GM19099 (cell line): ENCODE measurements around the gene ARHGEF26.

Experiments used
- POLR2A ChIP-seq: IDR thresholded peaks from 3 replicates; pipeline ENCODE4 v1.6.1; 2011; ENCODE audit warnings: low read depth; ENCODE audit not compliant: insufficient read length; ENCODE audit errors: extremely low read depth

ARHGEF26 gene

DNA sequence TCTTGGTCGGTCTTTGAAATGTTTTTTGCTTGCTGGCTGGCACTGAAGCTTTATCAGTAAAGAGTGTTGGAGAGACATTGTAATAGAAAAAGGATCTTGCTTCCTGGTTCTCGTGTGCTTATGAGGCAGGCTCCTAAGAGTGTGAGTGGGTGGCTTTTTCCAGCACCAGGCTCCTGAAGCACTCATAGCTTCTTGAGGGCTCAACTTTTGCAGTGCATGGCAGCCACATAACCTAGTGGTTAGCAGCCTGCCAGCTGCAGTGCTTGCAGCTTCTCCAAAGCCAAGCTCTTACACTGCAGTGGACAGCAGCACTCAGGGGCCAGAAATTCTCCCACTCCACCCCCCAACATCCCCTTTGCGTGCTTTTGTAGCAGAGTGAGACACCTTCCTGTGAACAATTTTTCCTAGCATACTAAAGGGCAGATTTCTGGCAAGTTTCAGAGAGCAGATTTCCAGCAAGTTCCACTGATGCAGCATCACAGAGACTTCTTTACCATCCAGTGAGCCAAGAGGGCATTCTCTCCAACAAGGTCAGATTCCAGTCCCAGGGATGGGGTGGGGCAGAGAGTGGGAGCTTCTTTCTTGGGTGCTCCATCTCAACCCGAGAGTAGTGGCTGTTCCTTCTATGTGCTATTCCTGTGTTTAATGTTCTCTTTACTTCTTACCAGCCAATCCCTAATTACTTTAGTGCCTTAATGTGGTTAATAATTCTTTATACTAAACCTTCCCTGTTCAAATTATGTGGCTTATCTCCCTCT is 15.8 kb upstream of the ARHGEF26 start:
- no peak for TF ChIP-seq POLR2A

- no peak for TF ChIP-seq POLR2A
Observed at GRCh38 chr3:154111365-154111935, 9.7 kb upstream of the ARHGEF26 start.

GRCh38 chr3:154112146-154112852 is 8.9 kb upstream of the ARHGEF26 start:
- TF ChIP-seq POLR2A = no peak

DNA sequence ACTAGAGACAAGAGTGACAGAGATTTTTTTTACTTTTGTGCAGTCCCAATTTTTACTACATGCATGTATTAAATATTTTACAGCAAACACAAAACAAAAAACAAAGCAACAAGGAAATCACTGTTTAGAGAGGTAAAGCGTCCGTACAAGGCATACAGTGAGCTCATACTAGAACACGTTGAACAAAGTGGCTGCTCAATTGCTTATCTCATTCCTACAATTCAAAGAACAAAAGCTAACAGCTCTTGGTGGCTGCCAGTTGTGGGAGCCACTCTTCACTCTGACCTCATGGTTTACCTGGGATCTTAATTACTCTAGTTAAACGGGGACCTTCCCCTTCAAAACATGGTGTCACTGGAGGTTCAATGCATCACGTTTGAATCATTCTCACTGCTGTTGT is 7.6 kb upstream of the ARHGEF26 start:
- TF ChIP-seq POLR2A = no peak

- TF ChIP-seq POLR2A = no peak
Observed at GRCh38 chr3:154115332-154115731, 5.9 kb upstream of the ARHGEF26 start.

GRCh38 chr3:154119951-154120350 is 1.2 kb upstream of the ARHGEF26 start:
- no peak for TF ChIP-seq POLR2A

GRCh38 chr3:154121701-154122551 is 736 bp downstream of the ARHGEF26 start:
- no peak for TF ChIP-seq POLR2A

DNA sequence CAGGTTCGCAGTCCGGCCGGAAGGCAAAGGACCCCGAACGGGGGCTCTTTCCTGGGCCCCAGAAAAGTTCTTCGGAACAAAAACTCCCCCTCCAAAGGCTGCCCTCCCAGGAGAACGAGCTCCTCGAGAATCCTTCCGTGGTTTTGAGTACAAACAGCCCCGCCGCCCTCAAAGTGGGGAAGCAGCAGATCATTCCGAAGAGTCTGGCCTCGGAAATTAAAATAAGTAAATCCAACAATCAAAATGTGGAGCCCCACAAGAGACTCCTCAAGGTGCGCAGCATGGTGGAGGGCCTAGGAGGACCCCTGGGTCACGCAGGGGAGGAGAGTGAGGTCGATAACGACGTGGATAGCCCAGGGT is 1.3 kb downstream of the ARHGEF26 start:
- TF ChIP-seq POLR2A = no peak

DNA sequence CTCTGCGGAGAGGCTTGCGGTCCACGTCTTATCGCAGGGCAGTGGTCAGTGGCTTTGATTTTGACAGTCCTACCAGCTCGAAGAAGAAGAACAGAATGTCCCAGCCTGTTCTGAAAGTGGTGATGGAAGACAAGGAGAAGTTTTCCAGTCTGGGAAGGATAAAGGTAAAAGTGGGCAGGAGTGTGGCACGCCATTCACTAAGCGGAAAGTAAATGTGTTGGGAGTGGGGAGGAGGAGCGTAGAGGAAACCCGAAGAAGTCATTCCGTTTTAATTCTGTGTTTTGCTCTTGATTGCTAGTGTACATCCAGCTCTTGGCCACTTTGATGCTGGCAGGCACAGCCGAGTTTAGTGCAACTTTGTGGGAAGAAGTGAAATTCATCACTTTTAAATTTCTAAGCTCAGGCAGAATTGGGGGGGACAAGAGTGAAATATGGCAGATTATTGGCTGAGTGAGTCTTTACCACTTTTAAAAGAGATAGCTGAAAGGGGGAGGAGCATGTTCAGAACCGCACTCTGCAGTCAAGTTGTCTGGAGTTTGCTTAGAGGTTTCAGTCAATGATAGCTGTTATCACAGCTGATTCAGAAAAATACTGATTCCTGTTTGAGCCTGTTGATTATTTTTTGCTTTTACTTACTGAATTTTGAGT is 1.8 kb downstream of the ARHGEF26 start:
- TF ChIP-seq POLR2A = no peak

GRCh38 chr3:154123906-154124305 is 2.7 kb downstream of the ARHGEF26 start:
- TF ChIP-seq POLR2A = no peak

DNA sequence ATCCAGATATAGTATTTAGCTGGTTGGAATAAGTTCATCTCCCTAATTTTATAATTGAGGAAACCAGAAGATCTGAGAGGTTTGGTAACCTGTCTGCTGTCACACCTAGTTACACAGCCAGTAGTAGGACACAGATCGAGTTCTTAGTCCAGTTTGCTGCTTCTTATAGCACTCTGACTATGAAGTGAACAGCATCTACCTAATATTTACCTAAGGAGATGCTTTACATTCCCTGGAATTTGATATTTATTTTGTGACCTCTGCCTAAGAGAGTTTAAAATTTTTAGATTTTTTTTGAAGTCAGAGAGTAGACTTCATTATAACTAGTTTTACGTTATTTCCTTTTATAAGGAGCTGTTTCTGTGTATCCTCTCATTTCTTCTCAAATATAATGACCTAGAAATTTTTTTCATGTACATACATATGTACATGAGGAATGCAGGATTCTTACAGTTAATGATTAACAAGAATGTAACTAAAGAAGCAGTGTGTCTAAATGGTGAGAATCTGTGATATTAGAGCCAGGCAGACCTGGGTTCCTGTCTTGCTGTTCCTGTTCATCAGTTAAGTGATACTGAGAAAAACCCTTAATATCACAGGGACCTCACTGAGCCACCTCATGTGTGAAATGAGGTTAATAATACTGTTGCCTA is 4.3 kb downstream of the ARHGEF26 start:
- TF ChIP-seq POLR2A = no peak

DNA sequence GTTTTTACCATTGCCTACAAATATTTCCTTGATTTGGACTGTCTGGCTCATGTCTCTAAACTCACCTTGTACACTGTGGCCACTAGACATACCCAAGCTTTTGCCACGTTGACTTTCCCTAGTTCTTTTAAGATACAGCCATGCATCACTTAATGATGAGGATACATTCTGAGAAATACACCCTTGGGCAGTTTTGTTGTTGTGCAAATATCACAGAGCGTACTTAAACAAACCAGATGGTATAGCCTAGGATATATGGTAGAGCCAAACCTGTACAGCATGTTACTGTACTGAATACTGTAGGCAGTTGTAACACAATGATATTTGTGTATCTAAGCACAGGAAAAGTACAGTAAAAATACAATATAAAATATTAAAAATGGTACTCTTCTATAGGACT is 5.5 kb downstream of the ARHGEF26 start:
- TF ChIP-seq POLR2A = no peak

DNA sequence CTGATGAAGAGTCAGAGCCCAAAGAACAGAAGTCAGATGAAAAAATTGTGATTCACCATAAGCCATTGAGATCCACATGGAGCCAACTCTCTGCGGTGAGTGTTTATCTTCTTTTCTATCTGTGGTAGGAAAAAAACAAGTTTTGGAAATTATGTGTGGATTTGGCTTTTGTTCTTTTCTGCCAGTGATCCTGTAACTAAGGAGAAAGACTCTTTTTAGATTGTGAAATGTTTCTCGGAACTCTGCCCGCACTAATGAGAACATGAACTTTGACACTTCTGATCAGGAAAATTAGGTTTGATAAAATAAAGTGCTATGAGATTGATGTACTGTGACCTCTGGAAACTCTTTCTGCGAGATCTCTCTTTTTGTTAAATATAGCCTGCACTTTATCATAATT is 8.4 kb downstream of the ARHGEF26 start:
- TF ChIP-seq POLR2A = no peak

GRCh38 chr3:154130540-154130939 is 9.3 kb downstream of the ARHGEF26 start:
- no peak for TF ChIP-seq POLR2A
